Neutrophil (primary cell): Measurements from ENCODE around the gene RAPGEF1.

Experiments
- H3K27ac ChIP-seq: fragments of 200-600 bp; sonication (generic); 2 replicates; pipeline ENCODE4 v1.5.1; 2016; ENCODE audit warnings: mild to moderate bottlenecking, moderate library complexity
- H3K27me3 ChIP-seq: fragments of 200-600 bp; sonication (generic); 2 replicates; pipeline ENCODE4 v1.6.0; 2016; ENCODE audit warnings: mild to moderate bottlenecking
- H3K36me3 ChIP-seq: fragments of 200-600 bp; sonication (generic); 2 replicates; pipeline ENCODE4 v1.5.1; 2017
- H3K4me1 ChIP-seq, 2 experiments: fragments of 200-600 bp in 1 of 2; sonication (generic) in 1 of 2; 1 replicate in 1 of 2; 2 replicates in 1 of 2; pipeline versions ENCODE4 v1.5.1 to v1.6.1; 2013 to 2016; ENCODE audit warnings: low read depth in 1 of 2, low read length in 1 of 2, mild to moderate bottlenecking in 1 of 2, moderate library complexity in 1 of 2; ENCODE audit not compliant: control insufficient read depth in 1 of 2, insufficient read depth in 1 of 2
- H3K4me3 ChIP-seq, 2 experiments: fragments of 200-600 bp in 1 of 2; sonication (generic) in 1 of 2; 1 replicate in 1 of 2; 2 replicates in 1 of 2; pipeline ENCODE4 v1.5.1; 2013 to 2016; ENCODE audit warnings: low read depth in 1 of 2, low read length in 1 of 2, mild to moderate bottlenecking in 1 of 2, moderate library complexity in 1 of 2
- H3K9me3 ChIP-seq: fragments of 200-600 bp; sonication (generic); 2 replicates; pipeline ENCODE4 v1.5.1; 2016
- TF ChIP-seq, protein P1 (sequence below): fragments of 200-600 bp; sonication (generic); IDR thresholded peaks from 2 replicates; pipeline ENCODE4 v1.5.1; 2016; ENCODE audit warnings: antibody characterized with exemption

Gene RAPGEF1

DNA sequence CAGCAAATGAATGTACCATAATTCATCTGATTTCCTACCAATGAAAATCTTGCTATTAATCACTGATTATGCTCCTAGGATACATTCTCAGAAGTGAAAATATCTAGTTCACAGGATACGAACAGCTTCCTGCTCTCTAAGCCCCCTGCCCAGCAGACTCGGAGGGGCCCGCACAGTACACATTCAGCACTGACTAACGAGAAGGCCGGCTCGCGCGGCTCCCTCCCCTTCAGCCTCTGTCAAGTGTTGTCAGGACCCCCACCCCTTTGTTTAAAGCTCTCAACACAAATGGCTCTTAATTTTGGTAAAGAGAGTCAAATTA lies 112.6 kb downstream of the RAPGEF1 start:
- Histone ChIP-seq H3K4me1 (peaks cover 37 to 58% of the 10 kb centered on the region in 2 experiments), H3K27me3 (no peaks in the 10 kb centered on the region), H3K36me3 (peaks cover 30% of the 10 kb centered on the region), H3K9me3 (no peaks in the 10 kb centered on the region), H3K27ac (peak overlapping the region; percentile 86), H3K4me3 (no peak overlapping the region)
- TF ChIP-seq, protein P1, sequence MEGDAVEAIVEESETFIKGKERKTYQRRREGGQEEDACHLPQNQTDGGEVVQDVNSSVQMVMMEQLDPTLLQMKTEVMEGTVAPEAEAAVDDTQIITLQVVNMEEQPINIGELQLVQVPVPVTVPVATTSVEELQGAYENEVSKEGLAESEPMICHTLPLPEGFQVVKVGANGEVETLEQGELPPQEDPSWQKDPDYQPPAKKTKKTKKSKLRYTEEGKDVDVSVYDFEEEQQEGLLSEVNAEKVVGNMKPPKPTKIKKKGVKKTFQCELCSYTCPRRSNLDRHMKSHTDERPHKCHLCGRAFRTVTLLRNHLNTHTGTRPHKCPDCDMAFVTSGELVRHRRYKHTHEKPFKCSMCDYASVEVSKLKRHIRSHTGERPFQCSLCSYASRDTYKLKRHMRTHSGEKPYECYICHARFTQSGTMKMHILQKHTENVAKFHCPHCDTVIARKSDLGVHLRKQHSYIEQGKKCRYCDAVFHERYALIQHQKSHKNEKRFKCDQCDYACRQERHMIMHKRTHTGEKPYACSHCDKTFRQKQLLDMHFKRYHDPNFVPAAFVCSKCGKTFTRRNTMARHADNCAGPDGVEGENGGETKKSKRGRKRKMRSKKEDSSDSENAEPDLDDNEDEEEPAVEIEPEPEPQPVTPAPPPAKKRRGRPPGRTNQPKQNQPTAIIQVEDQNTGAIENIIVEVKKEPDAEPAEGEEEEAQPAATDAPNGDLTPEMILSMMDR, result no peak

DNA sequence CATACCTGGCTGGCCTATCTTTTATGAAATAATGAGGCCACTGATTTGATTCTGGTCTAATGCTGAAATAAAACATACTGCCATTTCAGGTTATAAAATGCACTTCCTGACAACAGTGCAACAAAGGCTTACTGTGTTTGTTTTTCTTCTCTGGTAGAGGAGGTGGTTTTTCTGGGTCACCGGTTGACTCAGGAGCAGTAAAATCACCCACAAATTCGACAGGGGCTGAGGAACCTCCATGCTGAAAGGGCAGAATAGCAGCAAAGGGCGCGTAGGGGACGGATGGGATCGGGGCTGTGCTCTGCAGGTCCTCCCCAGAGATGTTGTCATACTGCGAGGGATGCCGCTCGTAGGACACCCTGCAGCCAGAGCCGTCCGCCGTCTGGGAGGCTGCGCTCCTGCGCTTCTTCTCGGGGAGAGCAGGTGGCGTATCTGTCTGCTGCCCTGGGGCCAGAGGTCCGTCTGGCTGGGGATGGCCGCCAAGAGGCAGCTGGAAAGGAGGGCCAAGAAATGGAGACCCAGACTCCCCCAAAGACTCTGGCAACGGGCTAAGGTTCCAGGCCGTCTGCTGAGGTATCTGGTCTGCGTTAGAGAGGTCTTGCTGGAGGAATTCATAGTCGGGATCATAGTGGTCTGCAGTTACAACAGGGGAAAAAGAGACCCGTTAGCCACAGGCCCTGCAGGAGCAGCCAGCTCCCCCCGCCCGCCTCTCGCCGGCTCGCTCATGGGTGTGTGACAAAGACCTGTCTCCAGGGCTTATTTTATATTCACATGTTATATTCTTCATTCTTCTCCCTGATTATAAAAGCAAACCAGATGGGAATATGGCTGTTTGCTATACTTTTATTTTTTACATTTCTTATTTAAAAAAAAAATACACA lies 113.8 kb downstream of the RAPGEF1 start:
- peaks cover 41% of the 10 kb centered on the region for H3K36me3 ChIP-seq
- no peaks in the 10 kb centered on the region for H3K27me3 ChIP-seq
- H3K4me3 ChIP-seq, result no peak overlapping the region
- H3K9me3 ChIP-seq, result no peaks in the 10 kb centered on the region
- TF ChIP-seq, protein P1, result no peak
- peaks cover 41 to 58% of the 10 kb centered on the region in 2 experiments for H3K4me1 ChIP-seq
- no peak overlapping the region for H3K27ac ChIP-seq

DNA sequence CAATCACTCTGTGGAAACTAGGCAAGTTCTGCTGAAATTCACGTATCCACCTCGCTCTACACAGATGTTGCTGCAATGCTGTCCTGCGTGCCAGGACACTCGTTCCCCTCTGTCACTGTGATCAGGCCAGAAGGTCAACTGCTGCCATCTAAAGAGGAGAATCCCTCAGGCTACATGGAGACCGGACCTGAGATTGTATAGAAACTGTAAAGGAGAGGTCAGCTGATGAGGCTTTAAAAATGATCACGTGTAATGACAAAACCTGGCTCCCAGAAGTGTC lies 114.4 kb downstream of the RAPGEF1 start:
- Histone ChIP-seq H3K27me3 (no peaks in the 10 kb centered on the region), H3K9me3 (no peaks in the 10 kb centered on the region), H3K4me3 (no peak overlapping the region), H3K4me1 (peaks cover 38 to 52% of the 10 kb centered on the region in 2 experiments), H3K27ac (no peak overlapping the region), H3K36me3 (peaks cover 47% of the 10 kb centered on the region)
- TF ChIP-seq, protein P1, result no peak

GRCh38 chr9:131624636-131625507 lies 115.0 kb downstream of the RAPGEF1 start:
- TF ChIP-seq, protein P1, result no peak
- Histone ChIP-seq H3K27me3 (no peaks in the 10 kb centered on the region), H3K4me1 (peaks cover 33 to 47% of the 10 kb centered on the region in 2 experiments), H3K9me3 (no peaks in the 10 kb centered on the region), H3K36me3 (peaks cover 52% of the 10 kb centered on the region), H3K4me3 (no peak overlapping the region), H3K27ac (peak overlapping the region; percentile 83)

- H3K4me1 ChIP-seq, result peaks cover 32 to 42% of the 10 kb centered on the region in 2 experiments
- H3K9me3 ChIP-seq, result no peaks in the 10 kb centered on the region
- H3K27ac ChIP-seq, result peak overlapping the region; percentile 83
Measured at GRCh38 chr9:131623655-131624330, 116.1 kb downstream of the RAPGEF1 start.

More at GRCh38 chr9:131623655-131624330, 116.1 kb downstream of the RAPGEF1 start:
- peaks cover 61% of the 10 kb centered on the region for H3K36me3 ChIP-seq
- H3K27me3 ChIP-seq, result no peaks in the 10 kb centered on the region
- TF ChIP-seq, protein P1, result no peak
- H3K4me3 ChIP-seq, result no peak overlapping the region
